Erythroblast (primary cell): ENCODE data around the gene CRIP2.

Source experiments
- GATA1 ChIP-seq: IDR thresholded peaks from 2 replicates; pipeline ENCODE4 v1.6.1; 2011; ENCODE audit warnings: low read depth, mild to moderate bottlenecking, control low read depth, low read length, moderate library complexity
- POLR2A ChIP-seq: IDR thresholded peaks from 2 replicates; pipeline ENCODE4 v1.6.1; 2011; ENCODE audit warnings: mild to moderate bottlenecking, low read length

GRCh38 chr14:105491366-105491973, 16.8 kb downstream of the CRIP2 start:
- TF ChIP-seq GATA1 (no peak), POLR2A (peak; percentile 89)
